CD4-positive, alpha-beta memory T cell (primary cell): ENCODE measurements around the gene ARHGAP45. TPM values are rescaled to one million over a fixed set of nuclear protein-coding genes. Genes with fewer than 3 reads are reported as not detected.

Experiments
- CTCF ChIA-PET: fragments of 350-600 bp; sonication (Branson Sonifier 250); formaldehyde crosslinking; loops from one replicate; lab custom pipeline; 2021; ENCODE audit warnings: inconsistent platforms; ENCODE audit not compliant: partially characterized antibody; lab: Charles Lee
- POLR2A ChIA-PET: fragments of 350-600 bp; sonication (Branson Sonifier 250); formaldehyde crosslinking; loops from one replicate; lab custom pipeline; 2021; ENCODE audit not compliant: partially characterized antibody; lab: Charles Lee
- DNase-seq, 5 donors: peaks; one replicate each; pipeline versions ENCODE4 v3.0.0 to v3.0.0-alpha.2; 2020 to 2022; ENCODE audit warnings: mixed read lengths in 1 of 5
- H3K27ac ChIP-seq: one replicate; pipeline ENCODE4 v1.7.0; 2013; ENCODE audit warnings: low read depth, low read length
- H3K27me3 ChIP-seq: 2 replicates; pipeline ENCODE4 v1.7.0; 2013; ENCODE audit warnings: mild to moderate bottlenecking, low read length, moderate library complexity; ENCODE audit not compliant: insufficient read depth
- H3K36me3 ChIP-seq: 2 replicates; pipeline ENCODE4 v1.7.0; 2013; ENCODE audit warnings: mild to moderate bottlenecking, low read length, moderate library complexity; ENCODE audit not compliant: insufficient read depth
- H3K4me1 ChIP-seq: 2 replicates; pipeline ENCODE4 v1.7.0; 2013; ENCODE audit warnings: mild to moderate bottlenecking, low read length, moderate library complexity; ENCODE audit not compliant: insufficient read depth
- H3K4me3 ChIP-seq, 2 donors: one replicate each; pipeline ENCODE4 v1.7.0; 2013; ENCODE audit warnings: low read length in 2 of 2, mild to moderate bottlenecking in 1 of 2
- H3K9me3 ChIP-seq, 2 donors: one replicate each; pipeline ENCODE4 v1.7.0; 2013; ENCODE audit warnings: low read length in 2 of 2, control low read depth in 1 of 2; ENCODE audit not compliant: control insufficient read depth in 1 of 2
- H3K27ac Mint-ChIP-seq, 7 donors: one replicate each; pipeline ENCODE4 v1.8.0; 2020 to 2021; ENCODE audit warnings: mixed read lengths in 7 of 7, mild to moderate bottlenecking in 6 of 7, inconsistent platforms in 3 of 7, moderate library complexity in 3 of 7
- H3K27me3 Mint-ChIP-seq, 2 donors: one replicate each; pipeline ENCODE4 v1.8.0; 2020 to 2021; ENCODE audit warnings: mixed read lengths in 2 of 2
- H3K36me3 Mint-ChIP-seq, 2 donors: one replicate each; pipeline ENCODE4 v1.8.0; 2020 to 2021; ENCODE audit warnings: mixed read lengths in 2 of 2, inconsistent platforms in 1 of 2, mild to moderate bottlenecking in 1 of 2
- H3K4me1 Mint-ChIP-seq, 4 donors: one replicate each; pipeline ENCODE4 v1.8.0; 2020 to 2021; ENCODE audit warnings: mixed read lengths in 4 of 4, mild to moderate bottlenecking in 1 of 4
- H3K4me3 Mint-ChIP-seq, 8 donors: one replicate each; pipeline ENCODE4 v1.8.0; 2020 to 2021; ENCODE audit warnings: mixed read lengths in 8 of 8, mild to moderate bottlenecking in 7 of 8, moderate library complexity in 6 of 8, inconsistent platforms in 3 of 8
- H3K9me3 Mint-ChIP-seq, 8 donors: one replicate each; pipeline ENCODE4 v1.8.0; 2020 to 2021; ENCODE audit warnings: mixed read lengths in 8 of 8, mild to moderate bottlenecking in 5 of 8, inconsistent platforms in 3 of 8, moderate library complexity in 1 of 8
- intact Hi-C: fragments of 100-400 bp; cut with micrococcal nuclease; formaldehyde crosslinking; loops from one replicate; pipeline ENCODE4 v1.15.1; 2023
- polyA plus RNA-seq, 2 donors: library from polyadenylated mRNA; unstranded; fragments of 300-500 nt; fragmentation: Illumina TruSeq; gene quantifications; one replicate each; pipeline ENCODE4 v1.2.3, GENCODE V29; 2021
- total RNA-seq, 2 experiments: library from RNA; stranded (reverse); gene quantifications; one replicate each; pipeline ENCODE4 v1.2.3, GENCODE V29; 2021

ARHGAP45 gene
- total and polyA plus RNA-seq, 4 experiments from 2014 or later: 222 to 836 (median 667) TPM

DNA sequence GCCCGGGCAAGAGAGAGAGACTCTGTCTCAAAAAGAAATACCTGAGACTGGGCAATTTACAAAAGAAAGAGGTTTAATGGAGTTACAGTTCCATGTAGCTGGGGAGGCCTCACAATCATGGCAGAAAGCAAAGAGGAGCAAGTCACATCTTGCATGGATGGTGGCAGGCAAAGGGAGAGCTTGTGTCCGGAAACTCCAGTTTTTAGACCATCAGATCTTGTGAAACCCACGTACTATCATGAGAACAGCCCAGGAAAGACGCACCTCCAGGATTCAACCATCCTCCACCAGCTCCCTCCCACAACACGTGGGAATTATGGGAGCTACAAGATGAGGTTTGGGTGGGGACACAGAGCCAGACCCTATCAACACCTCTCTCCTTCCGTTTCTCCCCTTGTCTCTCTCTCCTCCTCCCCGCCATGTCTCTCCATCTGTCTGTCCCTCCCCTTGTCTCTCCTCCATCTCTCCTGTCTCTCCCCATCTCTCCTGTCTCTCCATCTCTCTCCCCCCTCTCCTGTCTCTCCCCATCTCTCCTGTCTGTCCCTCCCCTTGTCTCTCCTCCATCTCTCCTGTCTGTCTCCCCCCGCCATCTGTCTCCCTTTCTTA lies 18.2 kb downstream of the ARHGAP45 start:
- peak in 1 of 5 donors; percentile 12 for DNase-seq
- peaks cover 89% of the 10 kb centered on the region for H3K4me1 ChIP-seq
- Mint-ChIP-seq H3K4me1 (peaks cover 20 to 78% (median 36%) of the 10 kb centered on the region in 4 donors), H3K27ac (peak overlapping the region; percentile 42 to 89 (median 80)), H3K27me3 (no peaks in the 10 kb centered on the region), H3K36me3 (peaks cover 33 to 58% of the 10 kb centered on the region in 2 donors), H3K9me3 (peaks cover 0 to 9% (median 0%) of the 10 kb centered on the region in 8 donors), H3K4me3 (peak overlapping the region in 5 of 8 donors; percentile 17 to 57 (median 52))
- POLR2A ChIA-PET: interaction anchor here (1.0 to 57.1 kb wide), 8 partner anchors 1 to 109 kb away, joined by 3 to 3893 read pairs (median 12); partner anchors contain the start of genes ABCA7, ARHGAP45, CNN2 and GPX4
- intact Hi-C loops: no loop called here
- H3K27ac ChIP-seq: no peak overlapping the region
- H3K9me3 ChIP-seq: no peaks in the 10 kb centered on the region
- H3K27me3 ChIP-seq: no peaks in the 10 kb centered on the region
- H3K4me3 ChIP-seq: no peak overlapping the region
- H3K36me3 ChIP-seq: peaks cover 70% of the 10 kb centered on the region
- CTCF ChIA-PET: interaction anchor here (1.1 to 17.9 kb wide), 4 partner anchors 9 to 27 kb away, joined by 3 to 219 read pairs (median 19); partner anchors contain the start of gene ARHGAP45

DNA sequence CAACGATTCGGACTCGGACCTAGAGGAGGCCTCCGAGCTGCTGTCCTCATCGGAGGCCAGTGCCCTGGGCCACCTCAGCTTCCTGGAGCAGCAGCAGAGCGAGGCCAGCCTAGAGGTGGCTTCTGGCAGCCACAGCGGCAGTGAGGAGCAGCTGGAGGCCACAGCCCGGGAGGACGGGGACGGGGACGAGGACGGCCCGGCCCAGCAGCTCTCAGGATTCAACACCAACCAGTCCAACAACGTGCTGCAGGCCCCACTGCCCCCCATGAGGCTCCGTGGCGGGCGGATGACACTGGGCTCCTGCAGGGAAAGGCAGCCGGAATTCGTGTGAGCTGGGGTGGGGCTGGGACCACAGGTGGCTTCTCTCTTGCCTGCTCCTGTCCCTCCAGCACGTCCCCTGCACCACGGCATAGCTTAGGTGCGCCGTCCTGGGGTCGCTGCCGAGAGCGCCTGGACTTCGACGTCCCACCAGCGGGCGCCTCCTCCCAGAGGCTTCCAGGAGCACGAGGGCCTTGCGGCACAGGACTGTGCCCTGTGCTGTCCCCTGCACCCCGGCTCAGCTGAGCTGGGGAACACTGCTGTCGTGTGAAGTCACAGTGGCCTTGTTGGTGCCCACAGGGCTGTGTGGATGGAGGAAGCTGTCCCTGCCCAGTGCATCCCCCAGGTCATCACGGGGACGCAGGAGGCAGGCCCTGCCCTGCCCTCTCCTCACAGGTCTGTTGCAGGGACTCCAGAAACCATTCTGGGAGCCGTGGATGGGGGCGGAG lies 18.9 kb downstream of the ARHGAP45 start:
- intact Hi-C loops: no loop called here
- Mint-ChIP-seq H3K4me1 (peaks cover 20 to 73% (median 36%) of the 10 kb centered on the region in 4 donors), H3K4me3 (peak overlapping the region in 1 of 8 donors; percentile 57), H3K9me3 (peaks cover 0 to 9% (median 0%) of the 10 kb centered on the region in 8 donors), H3K27me3 (no peaks in the 10 kb centered on the region), H3K36me3 (peaks cover 32 to 55% of the 10 kb centered on the region in 2 donors), H3K27ac (peak overlapping the region in 5 of 7 donors; percentile 12 to 87 (median 85))
- no peaks in the 10 kb centered on the region for H3K27me3 ChIP-seq
- no peak overlapping the region for H3K4me3 ChIP-seq
- peaks cover 63% of the 10 kb centered on the region for H3K36me3 ChIP-seq
- peak overlapping the region; percentile 74 for H3K27ac ChIP-seq
- POLR2A ChIA-PET: interaction anchor here (1.0 to 57.1 kb wide), 9 partner anchors 0 to 183 kb away, joined by 3 to 3893 read pairs (median 6); partner anchors contain the start of genes ABCA7, ARHGAP45, CIRBP and CNN2
- H3K4me1 ChIP-seq: peaks cover 81% of the 10 kb centered on the region
- no peak for DNase-seq
- CTCF ChIA-PET: interaction anchor here (1.1 to 17.9 kb wide), 7 partner anchors 10 to 106 kb away, joined by 3 to 219 read pairs (median 6); partner anchors contain the start of gene ARHGAP45
- no peaks in the 10 kb centered on the region for H3K9me3 ChIP-seq

DNA sequence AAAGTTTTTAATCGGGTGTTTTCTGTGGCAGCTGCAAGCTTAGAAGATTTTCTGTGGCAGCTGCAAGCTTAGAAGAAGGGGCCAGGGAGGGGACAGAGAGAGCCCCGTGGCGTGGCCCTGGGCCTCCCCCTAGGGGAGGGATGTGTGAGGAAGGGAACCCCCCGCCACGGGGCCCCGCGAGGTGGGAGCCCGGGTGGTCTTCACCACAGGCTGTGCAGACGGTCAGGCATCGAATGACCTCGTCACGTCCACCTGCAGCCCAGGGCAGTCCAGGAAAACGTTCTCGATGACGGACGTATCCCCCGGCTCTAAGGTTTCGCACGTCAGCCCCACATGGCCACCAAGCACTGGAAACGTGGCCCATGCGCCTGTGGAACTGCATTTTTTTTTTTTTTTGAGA lies 19.6 kb downstream of the ARHGAP45 start:
- no peak for DNase-seq
- peak overlapping the region in 5 of 7 donors; percentile 22 to 87 (median 80) for H3K27ac Mint-ChIP-seq
- H3K4me1 ChIP-seq: peaks cover 74% of the 10 kb centered on the region

DNA sequence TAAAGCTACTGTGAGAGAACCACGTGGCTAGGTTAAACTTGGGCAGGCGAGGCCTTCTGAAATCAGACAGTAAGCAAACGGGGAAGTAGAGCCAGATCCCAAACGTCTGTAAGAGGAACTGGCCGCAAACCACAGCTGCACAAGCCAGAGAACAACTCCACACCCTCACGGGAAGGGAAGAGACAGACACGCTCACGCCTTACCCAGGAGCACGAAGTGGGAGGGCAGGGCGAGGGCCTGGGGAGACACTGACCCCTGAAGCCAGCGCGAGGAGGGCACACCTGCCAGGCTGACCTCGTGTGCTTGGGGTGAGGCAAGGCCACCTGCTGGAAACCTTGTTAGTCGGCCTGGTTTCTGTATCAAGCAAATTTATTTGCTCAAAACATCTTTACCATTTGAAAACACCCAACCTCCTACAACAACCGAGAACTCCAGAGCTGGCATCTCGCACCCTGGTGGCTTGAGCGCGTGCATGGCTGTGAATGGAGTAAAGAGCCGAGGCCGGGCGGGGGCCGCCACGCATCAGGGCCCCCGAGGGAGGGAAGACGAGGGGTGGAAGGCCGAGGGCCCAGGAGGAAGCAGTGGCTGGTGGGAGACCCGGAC lies 20.9 kb downstream of the ARHGAP45 start:
- peaks cover 64% of the 10 kb centered on the region for H3K4me1 ChIP-seq
- Mint-ChIP-seq H3K4me1 (peaks cover 14 to 67% (median 32%) of the 10 kb centered on the region in 4 donors), H3K27ac (peak overlapping the region; percentile 72 to 97 (median 93)), H3K27me3 (no peaks in the 10 kb centered on the region), H3K9me3 (no peaks in the 10 kb centered on the region), H3K36me3 (peaks cover 20 to 42% of the 10 kb centered on the region in 2 donors), H3K4me3 (peak overlapping the region in 5 of 8 donors; percentile 25 to 82 (median 69))
- ChIA-PET POLR2A (interaction anchor here (0.7 to 57.1 kb wide), 19 partner anchors 2 to 187 kb away, joined by 3 to 3893 read pairs (median 5); partner anchors contain the start of genes ABCA7, ARHGAP45, CIRBP and CNN2), CTCF (interaction anchor here (0.8 to 17.9 kb wide), 9 partner anchors 9 to 156 kb away, joined by 3 to 219 read pairs (median 5); partner anchors contain the start of gene ARHGAP45)
- H3K27me3 ChIP-seq: no peaks in the 10 kb centered on the region
- DNase-seq: peak; percentile 59 to 78 (median 65)
- H3K27ac ChIP-seq: peak overlapping the region; percentile 74
- intact Hi-C loops: loop anchor here (1.0 kb wide), 3 partner anchors 11 to 31 kb away; no protein-coding TSS in a partner anchor
- no peaks in the 10 kb centered on the region for H3K9me3 ChIP-seq
- H3K36me3 ChIP-seq: peaks cover 46% of the 10 kb centered on the region
- no peak overlapping the region for H3K4me3 ChIP-seq

More for the DNA sequence above, 19.6 kb downstream of the ARHGAP45 start:
- intact Hi-C loops: no loop called here
- Histone ChIP-seq H3K4me3 (no peak overlapping the region), H3K27me3 (no peaks in the 10 kb centered on the region), H3K9me3 (no peaks in the 10 kb centered on the region), H3K36me3 (peaks cover 56% of the 10 kb centered on the region), H3K27ac (peak overlapping the region; percentile 74)
- CTCF ChIA-PET: interaction anchor here (1.3 to 17.9 kb wide), 5 partner anchors 11 to 106 kb away, joined by 3 to 219 read pairs (median 23); partner anchors contain the start of gene ARHGAP45
- Mint-ChIP-seq H3K36me3 (peaks cover 28 to 50% of the 10 kb centered on the region in 2 donors), H3K27me3 (no peaks in the 10 kb centered on the region), H3K4me3 (peak overlapping the region in 1 of 8 donors; percentile 22), H3K4me1 (peaks cover 18 to 68% (median 35%) of the 10 kb centered on the region in 4 donors), H3K9me3 (peaks cover 0 to 7% (median 0%) of the 10 kb centered on the region in 8 donors)
- POLR2A ChIA-PET: interaction anchor here (0.7 to 57.1 kb wide), 10 partner anchors 1 to 182 kb away, joined by 3 to 3893 read pairs (median 6); partner anchors contain the start of genes ABCA7, ARHGAP45, CIRBP and CNN2

DNA sequence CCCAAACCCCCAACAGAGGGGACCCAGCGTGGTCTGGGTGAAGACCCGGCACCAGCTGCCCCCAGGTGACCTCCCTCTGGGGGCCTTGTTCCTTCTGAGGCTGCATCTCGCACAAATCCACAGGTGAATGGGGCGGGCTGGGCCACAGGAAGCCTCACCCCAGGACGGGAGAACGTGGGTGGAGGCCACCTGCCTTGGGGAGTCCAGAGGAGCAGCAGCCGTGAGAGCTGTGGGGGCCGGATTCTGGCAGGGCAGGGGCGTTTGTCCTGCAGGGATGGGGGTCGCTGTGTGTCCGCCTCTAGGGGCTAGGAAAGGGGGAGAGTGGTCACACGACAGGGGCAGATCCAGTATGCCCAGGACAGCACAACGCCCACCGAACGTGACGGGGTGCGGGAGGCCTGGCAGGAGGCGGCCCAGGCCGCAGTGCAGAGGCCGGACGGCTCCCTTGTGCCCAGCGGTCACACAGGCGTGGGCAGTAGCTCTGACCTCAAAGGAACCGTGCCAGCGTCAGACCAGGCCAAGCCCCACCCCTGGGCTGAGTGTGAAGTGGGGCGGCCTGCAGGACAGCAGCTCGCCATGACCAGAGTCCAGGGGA lies 21.5 kb downstream of the ARHGAP45 start:
- H3K9me3 Mint-ChIP-seq: no peaks in the 10 kb centered on the region
- ChIA-PET POLR2A (interaction anchor here (0.5 to 57.1 kb wide), 21 partner anchors 3 to 195 kb away, joined by 3 to 3893 read pairs (median 5); partner anchors contain the start of genes ABCA7, ARHGAP45, CIRBP and CNN2), CTCF (interaction anchor here (0.8 to 17.9 kb wide), 9 partner anchors 9 to 156 kb away, joined by 3 to 219 read pairs (median 5); partner anchors contain the start of gene ARHGAP45)
- H3K9me3 ChIP-seq: no peaks in the 10 kb centered on the region
- peaks cover 15 to 68% (median 34%) of the 10 kb centered on the region in 4 donors for H3K4me1 Mint-ChIP-seq
- intact Hi-C loops: loop anchor here (1.0 kb wide), 3 partner anchors 11 to 31 kb away; no protein-coding TSS in a partner anchor
- H3K27me3 ChIP-seq: no peaks in the 10 kb centered on the region
- peaks cover 63% of the 10 kb centered on the region for H3K4me1 ChIP-seq
- H3K36me3 Mint-ChIP-seq: peaks cover 20 to 39% of the 10 kb centered on the region in 2 donors
- H3K27me3 Mint-ChIP-seq: no peaks in the 10 kb centered on the region
- peak overlapping the region in 6 of 7 donors; percentile 27 to 95 (median 88) for H3K27ac Mint-ChIP-seq
- H3K4me3 Mint-ChIP-seq: peak overlapping the region in 3 of 8 donors; percentile 5 to 82 (median 54)
- DNase-seq: no peak
- H3K36me3 ChIP-seq: peaks cover 40% of the 10 kb centered on the region
- no peak overlapping the region for H3K4me3 ChIP-seq
- H3K27ac ChIP-seq: peak overlapping the region; percentile 74
